Measurements from ENCODE around the gene NUCKS1.

- TF ChIP-seq MAX (IDR thresholded peaks at IDR 0.05) (no peak), PITX1 (CRISPR knock-in tag; IDR thresholded peaks at IDR 0.05) (no peak), TFAP4 (IDR thresholded peaks at IDR 0.05; ENCODE audit: borderline replicate concordance, low read depth) (no peak), ZNF513 (CRISPR knock-in tag; conservative IDR thresholded peaks at IDR 0.05) (no peak), ZNF737 (CRISPR knock-in tag; IDR thresholded peaks at IDR 0.05; ENCODE audit: borderline replicate concordance) (no peak)
Observed at GRCh38 chr1:205703072-205703471, 46.9 kb downstream of the NUCKS1 start.

All from HepG2 (cell line).